COLO668 (cell line): ENCODE results near the gene PSEN2.
"Not testable (repeated sequence)": the region's sequence is repeated elsewhere in the genome, so short reads cannot be mapped to it uniquely, and the experiment has no call there.

Experiments
- DNase-seq: peaks from one replicate; lab custom pipeline; 2025; ENCODE audit not compliant: unreplicated experiment; lab: John Stamatoyannopoulos, UW

The PSEN2 gene

DNA sequence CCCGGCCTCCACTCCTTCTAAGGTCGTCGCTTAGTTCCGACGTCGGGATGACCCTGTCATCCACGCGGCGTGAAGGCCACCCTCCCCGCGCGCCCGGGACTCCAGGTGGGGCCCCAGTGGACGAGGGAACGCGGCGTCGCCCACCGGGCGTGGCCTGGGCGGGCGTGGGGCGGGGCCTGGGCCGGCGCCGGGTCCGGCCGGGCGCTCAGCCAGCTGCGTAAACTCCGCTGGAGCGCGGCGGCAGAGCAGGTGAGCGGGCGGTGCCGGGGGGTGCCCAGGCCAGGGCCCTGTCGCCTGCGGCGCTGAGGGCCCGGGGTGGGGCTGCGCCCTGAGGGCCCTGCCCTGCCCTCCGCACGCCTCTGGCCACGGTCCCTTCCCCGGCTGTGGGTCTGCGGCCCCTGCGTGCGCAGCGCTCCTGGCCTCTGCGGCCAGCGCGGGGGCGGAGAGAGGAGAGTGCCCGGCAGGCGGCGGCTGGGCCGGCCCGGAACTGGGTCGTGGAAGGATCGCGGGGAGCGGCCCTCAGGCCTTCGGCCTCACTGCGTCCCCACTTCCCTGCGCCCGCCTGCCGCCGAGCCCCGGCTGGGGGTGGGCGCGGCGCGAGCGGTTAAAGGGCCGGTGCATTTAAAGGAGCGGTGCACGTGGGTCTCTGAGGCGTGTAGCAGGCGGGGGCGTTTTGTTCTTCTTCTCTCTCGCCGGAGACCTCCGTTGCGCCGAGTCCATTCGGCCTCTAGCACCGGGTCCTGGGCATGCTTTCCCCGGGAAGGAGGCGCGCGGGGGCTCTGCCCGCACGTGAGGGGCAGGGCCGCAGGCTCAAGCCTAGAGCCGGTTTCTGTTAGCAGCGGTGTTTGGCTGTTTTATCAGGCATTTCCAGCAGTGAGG lies at the start of gene PSEN2:
Gene PSEN2, plus strand, starts transcription at position 216 of the 879 bp plus-strand sequence. CDS start 11,292 bp downstream, outside the sequence.
- peak; percentile 96 for DNase-seq

DNA sequence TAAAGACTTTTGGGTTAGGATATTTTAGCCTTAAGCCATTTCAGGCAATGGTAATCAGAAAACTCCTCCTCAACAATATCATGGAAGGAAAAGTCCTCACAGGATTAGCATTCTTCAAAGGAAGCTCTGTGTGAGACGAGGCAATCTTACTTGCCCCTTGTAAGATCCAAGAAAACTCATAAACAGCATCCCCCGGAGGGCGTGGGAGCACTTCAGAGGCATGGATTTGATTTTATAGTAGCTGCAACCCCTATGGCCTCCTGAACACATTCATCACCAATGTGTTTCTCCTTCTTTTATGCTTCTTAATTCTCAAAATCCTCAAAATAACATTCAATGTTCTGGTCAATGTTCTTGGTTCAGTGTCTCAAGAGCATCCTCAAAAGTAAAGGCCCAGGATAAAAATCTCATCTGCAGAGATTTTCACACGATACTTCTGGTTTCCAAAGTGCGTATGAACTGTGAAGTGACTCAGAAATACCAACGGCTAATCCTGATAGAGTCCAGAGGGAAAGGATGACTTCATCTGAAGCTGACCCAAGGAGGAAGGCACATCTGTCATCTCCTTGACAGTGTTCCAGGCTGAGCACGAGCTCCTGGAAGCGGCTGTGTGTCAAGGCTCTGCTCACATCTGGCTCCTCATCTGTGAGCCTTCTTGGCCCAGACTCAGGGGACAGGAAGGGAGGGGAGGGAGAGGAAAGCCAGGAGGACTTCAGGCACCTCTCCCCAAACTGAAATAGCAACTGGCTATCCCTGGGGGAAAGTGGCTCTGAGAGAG lies 49.3 kb upstream of the PSEN2 start:
- DNase-seq: no peak

GRCh38 chr1:226821719-226822085 lies 48.7 kb upstream of the PSEN2 start:
- DNase-seq: no peak

DNA sequence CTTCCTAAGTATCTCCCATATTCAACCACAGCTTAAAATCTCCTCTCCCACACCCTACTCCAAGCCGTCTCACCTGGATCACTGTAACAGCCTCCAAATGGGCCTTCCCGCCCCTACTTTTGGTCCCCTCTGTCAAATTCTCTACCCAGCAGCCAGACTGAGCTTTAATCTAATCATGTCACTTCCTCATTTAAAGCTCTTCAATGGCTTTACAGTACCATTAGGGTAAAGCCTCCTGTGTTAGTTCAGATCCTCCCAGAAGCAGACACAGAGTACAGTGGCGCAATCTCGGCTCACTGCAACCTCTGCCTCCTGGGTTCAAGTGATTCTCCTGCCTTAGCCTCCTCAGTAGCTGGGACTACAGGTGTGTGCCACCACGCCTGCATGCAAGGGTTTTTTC lies 46.8 kb upstream of the PSEN2 start:
- no peak for DNase-seq

- no peak for DNase-seq
These were observed 45.2 kb upstream of the PSEN2 start for GRCh38 chr1:226825037-226825745.

- no peak for DNase-seq
These were observed 44.7 kb upstream of the PSEN2 start for GRCh38 chr1:226825746-226826100.

DNA sequence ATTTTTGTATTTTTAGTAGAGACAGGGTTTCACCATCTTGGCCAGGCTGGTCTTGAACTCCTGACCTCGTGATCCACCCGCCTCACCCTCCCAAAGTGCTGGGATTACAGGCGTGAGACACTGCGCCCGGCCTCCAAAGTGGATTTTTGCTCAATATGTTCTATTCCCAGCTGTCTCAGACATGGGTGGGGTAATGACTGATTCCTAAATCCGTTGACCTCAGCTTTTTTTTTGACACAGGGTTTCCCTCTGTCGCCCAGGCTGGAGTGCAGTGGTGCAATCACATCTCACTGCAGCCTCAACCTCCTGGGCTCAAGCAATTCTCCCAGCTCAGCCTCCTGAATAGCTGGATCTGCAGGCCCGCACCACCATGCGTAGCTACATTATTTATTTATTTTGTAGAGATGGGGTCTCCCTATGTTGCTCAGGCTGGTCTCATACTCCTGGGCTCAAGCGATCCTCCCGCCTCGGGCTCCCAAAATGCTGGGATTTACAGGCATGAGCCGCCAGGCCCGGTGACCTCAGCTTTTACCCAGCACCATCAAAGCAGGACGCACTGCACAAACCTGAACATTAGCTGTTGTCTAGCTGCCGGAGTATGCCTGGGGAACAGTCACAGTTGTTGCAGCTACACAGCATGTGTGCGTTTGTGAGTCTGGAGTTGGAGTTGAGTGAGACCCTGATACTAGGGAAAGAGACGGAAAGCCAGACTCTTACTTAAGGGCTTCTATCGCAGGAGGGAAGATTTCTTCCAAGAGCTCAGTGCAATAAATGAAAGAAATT lies 43.7 kb upstream of the PSEN2 start:
- DNase-seq: no peak

DNA sequence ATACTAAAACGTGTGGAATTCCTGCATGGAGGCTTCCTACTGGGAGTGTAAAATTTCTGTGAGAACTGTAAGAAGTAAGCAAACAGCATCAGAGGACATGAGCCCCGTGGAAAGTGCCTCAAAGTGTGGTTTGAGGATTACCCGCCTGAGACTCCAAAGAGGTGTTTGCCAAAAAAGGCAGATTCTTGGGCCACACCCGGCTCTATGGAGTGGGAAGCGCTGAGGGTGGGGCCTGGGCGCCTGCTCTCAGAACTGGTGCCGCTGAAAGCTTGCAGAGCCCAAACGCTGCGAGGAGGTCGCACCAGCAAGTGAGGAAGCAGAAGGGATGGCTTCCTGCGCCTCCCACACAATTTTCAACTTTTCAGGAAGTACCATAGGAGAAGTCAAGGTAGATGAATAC lies 43.0 kb upstream of the PSEN2 start:
- DNase-seq: no peak

- DNase-seq: peak; percentile 97
These were observed 42.4 kb upstream of the PSEN2 start for GRCh38 chr1:226827968-226828513.

- DNase-seq: no peak
These were observed 41.3 kb upstream of the PSEN2 start for GRCh38 chr1:226829105-226829504.

GRCh38 chr1:226831953-226832352 lies 38.5 kb upstream of the PSEN2 start:
- no peak for DNase-seq

- DNase-seq: no peak
These were observed 37.8 kb upstream of the PSEN2 start for GRCh38 chr1:226832613-226833012.

- not testable (repeated sequence) for DNase-seq
These were observed 36.2 kb upstream of the PSEN2 start for GRCh38 chr1:226834179-226834578.

GRCh38 chr1:226835396-226835795 lies 35.0 kb upstream of the PSEN2 start:
- not testable (repeated sequence) for DNase-seq

GRCh38 chr1:226837966-226838365 lies 32.5 kb upstream of the PSEN2 start:
- DNase-seq: not testable (repeated sequence)

- no peak for DNase-seq
These were observed 32.0 kb upstream of the PSEN2 start for GRCh38 chr1:226838456-226838855.

- DNase-seq: no peak
These were observed 24.8 kb upstream of the PSEN2 start for GRCh38 chr1:226845624-226846023.

DNA sequence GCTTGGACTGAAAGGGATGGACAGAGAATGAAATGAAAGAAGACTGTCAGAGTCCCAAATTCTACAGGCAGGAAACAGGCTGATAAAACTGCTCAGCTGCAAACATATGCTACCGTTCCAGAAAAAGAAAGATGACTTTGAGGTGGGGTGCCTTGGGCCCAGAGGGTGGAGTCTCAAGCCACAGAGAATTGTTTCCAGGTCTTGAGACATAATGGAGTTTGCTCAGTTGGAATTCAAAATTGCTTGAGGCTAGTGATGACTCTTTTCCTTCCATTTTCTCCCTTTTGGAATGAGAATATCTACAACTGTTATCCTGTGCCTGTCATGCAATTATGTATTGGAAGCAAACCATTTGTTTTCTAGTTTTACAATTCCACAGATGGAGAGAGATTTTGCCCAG lies 23.6 kb upstream of the PSEN2 start:
- no peak for DNase-seq

DNA sequence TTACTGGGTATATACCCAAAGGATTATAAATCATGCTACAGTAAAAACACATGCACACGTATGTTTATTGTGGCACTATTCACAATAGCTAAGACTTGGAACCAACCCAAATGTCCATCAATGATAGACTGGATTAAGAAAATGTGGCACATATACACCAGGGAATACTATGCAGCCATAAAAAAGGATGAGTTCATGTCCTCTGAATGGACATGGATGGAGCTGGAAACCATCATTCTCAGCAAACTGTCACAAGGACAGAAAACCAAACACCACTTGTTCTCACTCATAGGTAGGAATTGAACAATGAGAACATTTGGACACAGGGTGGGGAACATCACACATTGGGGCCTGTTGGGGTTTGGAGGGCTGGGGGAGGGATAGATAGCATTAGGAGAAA lies 15.9 kb upstream of the PSEN2 start:
- not testable (repeated sequence) for DNase-seq

- DNase-seq: no peak
These were observed 7.5 kb upstream of the PSEN2 start for GRCh38 chr1:226862890-226863289.

- no peak for DNase-seq
These were observed 7.0 kb upstream of the PSEN2 start for GRCh38 chr1:226863446-226863845.
